DMS53 treated with DMSO at 0.1 percent for 48 hours (cell line): ENCODE data around the gene GREM1.

Experiments used
- DNase-seq: peaks from one replicate; lab custom pipeline; 2025; ENCODE audit not compliant: unreplicated experiment; lab: John Stamatoyannopoulos, UW

The GREM1 gene

GRCh38 chr15:32730677-32731654, 13.2 kb downstream of the GREM1 start:
- DNase-seq, result peak; percentile 39

GRCh38 chr15:32732574-32733157, 14.9 kb downstream of the GREM1 start:
- DNase-seq, result no peak

GRCh38 chr15:32733281-32733680, 15.5 kb downstream of the GREM1 start:
- no peak for DNase-seq

- DNase-seq, result no peak
Observed at GRCh38 chr15:32735989-32736700, 18.3 kb downstream of the GREM1 start.

- DNase-seq, result no peak
Observed at GRCh38 chr15:32736701-32737061, 18.9 kb downstream of the GREM1 start.

GRCh38 chr15:32737304-32737703, 19.5 kb downstream of the GREM1 start:
- no peak for DNase-seq

- no peak for DNase-seq
Observed at GRCh38 chr15:32738666-32739065, 20.9 kb downstream of the GREM1 start.

GRCh38 chr15:32739522-32740063, 21.8 kb downstream of the GREM1 start:
- no peak for DNase-seq

- no peak for DNase-seq
Observed at GRCh38 chr15:32743411-32744140, 25.8 kb downstream of the GREM1 start.

GRCh38 chr15:32746116-32746857, 28.5 kb downstream of the GREM1 start:
- no peak for DNase-seq

GRCh38 chr15:32747921-32748342, 30.1 kb downstream of the GREM1 start:
- no peak for DNase-seq

- no peak for DNase-seq
Observed at GRCh38 chr15:32750979-32751378, 33.2 kb downstream of the GREM1 start.

- DNase-seq, result no peak
Observed at GRCh38 chr15:32757426-32757825, 39.6 kb downstream of the GREM1 start.

GRCh38 chr15:32763295-32763694, 45.5 kb downstream of the GREM1 start:
- DNase-seq, result no peak

- no peak for DNase-seq
Observed at GRCh38 chr15:32765236-32765635, 47.4 kb downstream of the GREM1 start.

GRCh38 chr15:32766101-32766500, 48.3 kb downstream of the GREM1 start:
- no peak for DNase-seq

- no peak for DNase-seq
Observed at GRCh38 chr15:32767236-32767635, 49.4 kb downstream of the GREM1 start.

GRCh38 chr15:32774022-32774421, 56.2 kb downstream of the GREM1 start:
- no peak for DNase-seq

- no peak for DNase-seq
Observed at GRCh38 chr15:32775103-32775502, 57.3 kb downstream of the GREM1 start.
